ENCODE results near the gene MAGI1.

Gene MAGI1

DNA sequence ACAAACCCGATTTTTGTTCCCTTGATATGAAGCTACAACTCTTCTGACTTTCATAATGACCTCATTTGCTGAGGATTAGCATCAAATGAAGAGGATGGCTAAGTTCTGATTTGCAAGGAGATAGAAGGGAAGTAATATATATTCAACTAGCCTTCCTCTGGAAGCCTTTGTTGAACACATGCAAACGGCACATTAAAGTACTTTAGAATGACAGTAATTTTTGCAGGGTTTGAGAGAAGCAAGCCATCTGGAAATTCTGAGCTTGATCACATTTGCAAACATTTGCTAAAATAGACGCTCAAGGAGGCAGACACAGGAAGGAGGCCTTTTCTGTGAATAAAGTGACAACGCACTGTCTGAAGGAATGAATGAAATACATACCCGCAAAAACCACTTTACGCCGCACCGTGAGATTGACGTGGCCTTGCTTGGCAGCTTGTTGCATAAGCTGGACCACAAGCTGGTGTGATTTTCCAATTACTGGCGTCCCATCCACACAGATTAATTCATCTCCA is 657.2 kb downstream of the MAGI1 start:
- DNase-seq: no peak

DNA sequence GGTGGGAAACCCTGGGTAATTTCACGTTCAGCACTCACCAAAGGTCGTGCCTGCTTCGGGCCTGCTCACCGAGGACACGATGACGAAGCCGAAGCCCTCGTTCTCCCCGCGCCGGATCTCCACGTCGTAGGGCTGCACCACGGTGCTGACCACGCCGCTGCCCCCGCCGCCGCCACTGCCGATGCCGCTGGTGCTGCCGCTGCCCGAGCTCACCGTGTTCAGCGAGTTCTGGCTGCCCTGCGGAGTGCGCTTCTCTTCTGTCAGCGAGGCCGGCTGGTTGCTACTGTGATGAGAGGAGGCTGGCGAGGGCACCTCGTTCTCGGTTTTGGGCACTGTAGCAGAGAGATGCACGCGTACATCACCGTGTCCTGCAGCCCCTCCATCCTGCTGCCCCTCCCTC is 659.5 kb downstream of the MAGI1 start:
- no peak for DNase-seq

DNA sequence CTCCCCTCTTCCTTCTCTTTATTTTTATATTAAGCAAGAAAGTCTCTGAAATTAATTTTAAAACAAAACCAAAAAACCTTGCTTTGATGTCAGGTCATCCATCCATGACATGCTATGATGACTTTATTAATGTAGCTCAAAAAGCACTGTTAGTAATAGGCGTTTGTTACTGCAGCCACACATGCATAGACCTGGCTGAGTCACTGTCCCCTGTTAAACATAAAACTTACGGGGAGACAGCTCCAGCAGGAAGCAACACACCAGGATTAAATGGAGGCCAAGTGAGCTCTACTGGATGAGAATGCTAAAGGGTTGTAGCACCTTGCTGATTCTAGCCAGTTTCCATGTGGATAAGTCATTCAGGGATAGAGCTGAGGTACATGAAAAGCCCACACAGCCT is 661.1 kb downstream of the MAGI1 start:
- DNase-seq: no peak

DNA sequence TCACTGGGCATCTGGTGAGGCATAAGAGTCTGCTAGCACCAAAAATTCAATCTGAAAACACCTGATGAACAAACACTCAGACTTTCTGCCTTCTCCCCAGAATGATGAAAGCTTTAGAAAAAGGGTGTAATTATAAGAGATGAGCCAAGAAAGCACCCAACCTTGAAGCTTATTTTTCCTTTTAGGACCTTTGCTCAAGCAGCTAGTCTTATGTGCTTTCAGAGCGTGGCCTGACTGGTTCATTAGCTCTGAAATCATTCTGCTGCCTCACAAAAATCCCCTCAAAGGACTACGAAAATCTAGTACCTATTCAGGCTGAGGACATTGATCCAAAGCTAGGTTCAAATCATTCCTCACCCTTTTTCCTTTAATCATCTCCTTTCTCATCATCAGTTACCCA is 662.3 kb downstream of the MAGI1 start:
- DNase-seq: no peak

DNA sequence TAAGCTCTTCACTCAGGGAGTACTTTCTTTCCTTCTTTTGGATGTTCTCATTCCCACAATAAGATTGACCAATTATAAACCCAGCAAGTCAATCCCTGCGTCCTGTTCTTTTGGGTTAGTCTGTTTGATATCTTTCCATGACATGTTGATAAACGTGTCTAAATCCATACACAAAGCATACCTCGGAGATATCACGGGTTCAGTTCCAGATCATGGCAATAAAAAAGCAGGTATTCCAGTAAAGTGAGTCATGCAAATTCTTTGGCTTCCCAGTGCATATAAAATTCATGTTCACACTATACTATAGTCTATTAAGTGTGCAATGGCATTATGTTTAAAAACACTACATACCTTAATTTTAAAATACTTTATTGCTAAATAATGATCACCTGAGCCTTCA is 667.7 kb downstream of the MAGI1 start:
- no peak for DNase-seq

DNA sequence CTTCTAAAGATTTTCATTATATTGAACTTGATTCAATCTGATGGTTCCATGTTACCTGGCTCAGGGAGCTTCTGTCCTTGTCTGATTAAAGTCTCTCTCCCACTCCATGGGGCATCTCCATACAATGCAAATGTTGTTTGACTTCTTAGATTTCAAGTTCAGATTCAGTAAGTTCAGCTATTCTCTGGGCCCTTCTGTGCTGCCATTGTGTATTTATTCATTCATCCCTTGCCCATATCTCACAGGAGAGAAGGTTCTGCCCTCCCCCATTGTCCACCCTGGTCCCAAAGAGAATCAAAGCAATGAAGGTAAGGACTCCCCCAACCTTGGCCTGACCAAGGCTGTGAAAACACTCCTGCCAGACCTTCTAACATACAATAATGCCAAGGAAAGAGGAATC is 669.9 kb downstream of the MAGI1 start:
- DNase-seq: no peak

DNA sequence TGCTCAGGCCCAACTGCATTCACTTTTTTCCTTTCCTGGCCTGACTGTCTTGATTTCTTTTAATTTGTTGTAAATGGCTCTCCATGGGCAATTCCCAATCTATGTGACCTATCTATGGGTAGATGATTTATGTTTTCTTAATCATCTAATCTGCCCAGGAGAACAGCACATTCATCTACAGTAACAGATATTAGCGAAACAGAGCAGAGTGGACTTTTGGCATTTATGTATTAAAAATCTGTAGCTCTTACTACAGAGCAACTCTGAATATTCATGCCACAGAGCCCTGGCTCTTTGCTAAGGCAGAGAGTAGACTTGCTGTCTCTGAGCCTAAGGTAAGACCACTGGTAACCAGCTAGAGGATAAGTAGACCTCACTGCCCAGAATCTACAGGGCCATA is 676.0 kb downstream of the MAGI1 start:
- no peak for DNase-seq

DNA sequence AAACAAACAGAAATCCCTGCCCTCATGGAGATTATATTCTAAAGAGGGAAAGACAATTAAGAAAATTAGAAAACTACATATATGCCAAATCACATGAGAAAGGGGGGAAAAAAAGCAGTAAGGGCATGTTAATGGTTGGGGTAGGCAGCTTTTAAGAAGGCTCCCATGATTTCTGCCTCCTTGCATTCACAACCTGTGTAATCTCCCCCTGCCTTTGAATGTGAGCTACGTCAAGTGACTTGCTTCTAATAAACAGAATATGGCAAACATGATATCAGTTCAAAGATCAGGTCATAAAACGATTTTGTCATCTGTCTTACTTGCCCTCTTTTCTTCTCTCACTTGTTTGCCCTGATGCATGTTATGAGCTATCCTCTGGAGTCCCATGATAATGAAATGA is 677.3 kb downstream of the MAGI1 start:
- DNase-seq: no peak

DNA sequence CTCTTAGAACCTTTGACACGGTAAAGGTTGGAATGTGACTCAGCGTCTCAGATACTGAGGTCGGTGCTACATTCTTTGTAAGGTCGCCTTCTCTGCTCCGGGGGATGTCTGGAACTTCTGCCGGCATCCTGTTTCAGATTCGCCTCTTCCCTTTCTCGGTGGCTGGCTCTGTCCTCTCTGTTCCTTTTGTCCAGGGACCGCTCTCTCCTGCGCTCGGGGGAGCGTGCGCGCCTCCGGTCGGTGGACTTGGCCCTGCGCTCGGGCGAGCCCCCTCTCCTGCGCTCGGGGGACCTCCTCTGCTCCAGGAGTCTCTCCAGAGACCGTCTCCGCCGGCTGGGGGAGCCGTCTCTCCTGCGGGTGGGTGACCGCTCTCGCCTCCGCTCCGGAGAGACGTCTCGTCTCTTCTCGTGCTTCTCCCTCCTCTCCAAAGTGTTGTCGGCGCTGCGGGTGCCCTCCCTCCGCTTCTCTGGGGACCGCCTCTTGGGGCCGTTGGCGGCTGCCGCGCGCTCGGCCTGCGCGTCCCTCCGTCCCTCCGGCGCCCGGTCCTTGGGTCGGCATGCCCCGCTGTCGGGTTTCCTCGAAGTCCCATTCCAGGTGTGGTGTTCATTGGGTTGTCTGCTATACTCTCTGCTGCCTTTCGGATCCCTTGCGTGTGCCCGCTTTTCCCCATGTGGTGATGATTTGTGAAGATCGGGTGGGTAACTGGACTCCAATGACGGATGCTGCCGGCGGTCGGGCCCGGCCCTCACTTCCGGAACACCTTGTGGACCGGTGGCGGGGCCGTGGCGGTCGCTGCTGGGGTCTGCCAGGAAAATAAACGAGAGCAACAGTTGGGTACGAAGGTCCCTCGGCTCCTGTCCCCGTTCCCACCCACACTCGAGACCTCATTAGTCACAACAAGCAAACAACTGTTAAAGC is 682.1 kb downstream of the MAGI1 start:
- DNase-seq: no peak

DNA sequence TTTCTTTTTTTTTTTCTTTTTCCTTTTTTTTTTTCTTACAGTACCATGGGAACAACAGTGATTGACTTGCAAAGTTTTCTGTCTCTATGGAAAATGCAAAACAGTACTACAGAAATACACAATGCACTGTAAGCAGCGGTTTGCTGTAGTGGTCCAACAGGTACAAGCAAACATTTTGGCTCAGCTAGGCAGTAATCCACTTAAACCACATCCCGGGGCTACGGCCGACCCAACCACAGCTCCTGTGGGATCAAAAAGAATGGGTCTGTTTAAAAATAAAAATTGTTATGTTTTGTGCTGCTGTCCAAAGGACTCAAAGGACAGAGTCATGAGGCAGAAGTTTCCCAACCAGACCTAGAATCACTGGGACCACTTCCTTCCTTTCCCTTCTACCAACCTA is 683.8 kb downstream of the MAGI1 start:
- no peak for DNase-seq

DNA sequence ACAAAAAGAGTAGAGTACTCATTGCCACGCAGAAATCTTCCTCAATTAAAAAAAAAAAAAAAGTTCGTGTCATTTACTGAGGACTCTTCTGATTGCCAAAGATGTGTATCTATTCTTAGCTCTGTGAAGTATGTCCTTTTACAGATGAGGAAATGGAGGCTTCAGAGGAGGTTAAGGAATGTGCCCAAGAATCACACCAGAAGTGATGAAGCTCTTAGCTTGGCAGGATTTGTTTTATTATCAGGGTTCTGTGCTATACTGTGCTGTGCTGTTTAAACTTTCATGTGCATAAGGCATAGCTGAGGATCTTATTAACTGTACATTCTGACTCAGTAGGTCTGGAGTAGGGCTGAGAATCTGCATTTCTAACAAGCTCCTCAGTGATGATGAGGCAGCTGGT is 685.8 kb downstream of the MAGI1 start:
- DNase-seq: no peak

DNA sequence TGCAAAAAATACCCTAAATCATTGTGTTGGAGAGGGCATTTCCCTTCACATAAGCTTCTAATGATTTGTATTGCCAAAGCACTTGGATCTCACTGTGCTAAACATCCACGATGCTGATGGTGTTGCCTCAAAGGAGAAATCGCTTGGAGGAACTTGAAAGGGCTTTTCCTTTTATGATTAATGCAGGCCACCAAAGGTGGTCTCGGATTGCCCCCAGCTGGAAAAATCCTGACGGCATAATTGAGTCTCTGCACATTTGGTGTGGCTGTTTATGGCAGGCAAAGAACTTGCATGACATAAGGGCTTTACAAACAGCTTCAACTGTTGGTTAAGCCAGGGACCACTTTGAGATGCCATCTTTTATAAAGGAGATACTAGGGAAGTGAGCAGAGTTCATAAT is 687.0 kb downstream of the MAGI1 start:
- DNase-seq: no peak

DNA sequence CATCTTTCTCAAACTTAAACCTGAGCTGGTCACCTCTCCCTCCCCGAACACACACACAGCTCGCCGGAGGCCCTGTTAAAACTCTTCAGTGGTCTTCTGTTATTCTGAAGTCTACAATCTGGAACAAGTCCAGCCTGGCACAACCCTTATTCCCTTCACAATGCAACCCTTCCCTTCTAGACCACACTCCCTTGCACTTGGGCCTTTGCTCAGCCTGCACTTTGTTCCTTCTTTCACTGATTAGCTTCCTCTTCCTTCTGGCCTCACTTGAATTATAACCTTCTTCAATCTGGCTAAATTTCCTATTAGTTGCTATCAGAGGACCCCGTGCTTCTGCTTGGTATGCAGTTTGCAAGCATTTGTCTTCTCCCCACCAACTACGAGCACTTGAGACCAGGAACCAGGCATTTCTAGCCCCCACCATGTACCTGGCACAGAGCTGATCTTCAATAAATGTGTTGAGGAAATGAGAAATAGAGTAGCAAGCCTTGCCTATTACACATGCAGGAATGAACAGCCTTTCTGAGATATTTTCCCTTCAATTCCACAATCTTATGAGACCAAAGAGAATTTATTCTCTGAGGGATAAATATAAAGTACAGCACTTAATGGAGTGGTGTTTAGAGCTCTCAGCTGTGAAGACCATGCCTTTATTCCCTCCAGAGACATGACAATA is 687.8 kb downstream of the MAGI1 start:
- no peak for DNase-seq

DNA sequence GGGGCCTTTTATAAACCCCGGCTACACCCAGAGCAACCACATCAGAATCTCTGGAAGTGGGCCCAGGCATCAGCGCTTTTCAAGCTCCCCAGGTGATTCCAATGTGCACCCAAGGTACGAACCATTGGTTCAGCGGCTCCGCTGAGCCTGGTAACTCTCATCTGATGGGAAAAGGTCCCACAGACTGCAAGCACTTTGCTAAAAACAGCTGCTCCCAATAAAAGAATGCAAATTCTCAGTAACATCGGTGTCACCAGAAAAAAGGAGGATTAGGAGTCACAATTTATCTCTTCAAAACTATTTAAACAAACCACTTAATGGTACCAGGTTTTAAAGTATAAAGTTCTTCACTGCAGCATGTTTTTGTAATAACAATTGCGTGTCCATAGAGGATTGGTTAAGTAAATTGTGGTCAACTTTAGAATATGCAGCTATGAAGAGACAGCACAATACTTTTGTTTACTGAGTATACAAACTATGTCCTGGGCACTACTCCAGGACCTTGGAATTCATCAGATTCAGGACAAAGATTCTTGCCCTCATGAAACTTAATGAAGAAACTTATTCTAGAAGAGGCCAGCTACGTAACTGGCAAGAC is 690.2 kb downstream of the MAGI1 start:
- DNase-seq: no peak

DNA sequence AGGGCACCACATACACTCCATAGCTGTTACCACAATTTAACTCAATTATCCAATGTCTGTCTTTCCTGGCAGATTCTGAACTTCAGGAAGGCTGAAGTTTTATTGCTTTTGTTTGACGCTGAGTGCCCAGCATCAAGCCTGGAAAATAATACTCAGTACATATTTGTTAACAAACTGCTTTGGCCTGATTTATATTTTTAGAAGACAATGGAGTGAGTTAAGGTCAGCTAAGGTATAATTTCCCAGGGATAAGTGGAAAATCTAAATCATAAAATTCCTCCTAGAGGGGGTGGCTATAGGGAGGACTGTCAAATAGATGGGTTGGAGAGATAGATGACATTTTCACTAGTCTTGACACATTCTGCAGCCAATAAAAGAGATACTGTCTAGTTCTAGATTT is 691.6 kb downstream of the MAGI1 start:
- DNase-seq: no peak

DNA sequence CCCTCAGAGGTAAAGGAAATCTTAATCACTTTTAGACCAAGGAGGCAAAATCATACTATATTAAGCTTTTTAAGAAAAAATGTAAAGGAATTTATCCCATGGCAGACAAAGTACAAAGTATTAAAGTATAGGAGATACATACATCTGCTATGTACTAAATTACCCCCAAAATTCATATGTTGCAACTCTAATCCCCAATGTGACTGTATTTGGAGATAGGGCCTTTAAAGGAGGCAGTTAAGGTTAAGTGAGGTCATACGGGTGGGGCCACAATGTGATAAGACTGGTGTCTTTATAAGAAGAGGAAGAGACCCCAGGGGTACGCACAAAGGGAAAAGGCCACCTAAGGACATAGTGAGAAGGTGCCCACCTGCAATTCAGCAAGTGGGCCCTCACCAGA is 693.9 kb downstream of the MAGI1 start:
- DNase-seq: no peak

DNA sequence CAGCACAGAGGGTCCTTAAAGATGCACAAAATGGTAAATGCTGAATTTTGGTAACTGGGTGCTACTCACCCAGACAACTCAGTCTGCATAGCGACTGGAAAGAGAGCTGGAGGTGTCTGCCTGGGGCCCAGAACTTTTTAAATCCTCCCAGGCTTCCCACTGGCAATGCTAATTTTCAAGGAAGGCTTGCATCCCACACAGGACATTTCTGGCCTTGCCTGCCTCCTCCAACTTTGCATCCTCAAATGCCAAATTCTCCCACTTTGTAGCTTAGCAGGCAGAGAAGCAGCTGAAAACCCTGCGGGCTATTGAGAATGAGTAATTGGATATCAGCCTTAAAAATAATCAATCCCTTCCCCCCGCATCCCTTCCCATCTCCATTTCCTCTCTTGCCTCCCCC is 694.3 kb downstream of the MAGI1 start:
- no peak for DNase-seq

DNA sequence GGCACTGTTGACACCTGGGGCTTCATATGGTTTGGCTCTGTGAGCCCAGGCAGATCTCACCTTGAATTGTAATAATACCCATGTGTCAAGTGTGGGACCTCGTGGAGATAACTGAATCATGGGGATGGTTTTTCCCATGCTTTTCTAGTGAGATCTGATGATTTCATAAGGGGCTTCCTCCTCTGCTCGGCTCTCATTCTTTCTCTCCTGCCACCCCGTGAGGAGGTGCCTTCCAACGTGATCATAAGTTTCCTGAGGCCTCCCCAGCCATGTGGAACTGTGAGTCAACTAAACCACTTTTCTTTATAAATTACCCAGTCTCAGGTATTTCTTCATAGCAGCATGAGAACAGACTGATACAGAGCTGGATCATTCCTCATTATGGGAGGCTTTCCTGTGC is 695.0 kb downstream of the MAGI1 start:
- DNase-seq: no peak

DNA sequence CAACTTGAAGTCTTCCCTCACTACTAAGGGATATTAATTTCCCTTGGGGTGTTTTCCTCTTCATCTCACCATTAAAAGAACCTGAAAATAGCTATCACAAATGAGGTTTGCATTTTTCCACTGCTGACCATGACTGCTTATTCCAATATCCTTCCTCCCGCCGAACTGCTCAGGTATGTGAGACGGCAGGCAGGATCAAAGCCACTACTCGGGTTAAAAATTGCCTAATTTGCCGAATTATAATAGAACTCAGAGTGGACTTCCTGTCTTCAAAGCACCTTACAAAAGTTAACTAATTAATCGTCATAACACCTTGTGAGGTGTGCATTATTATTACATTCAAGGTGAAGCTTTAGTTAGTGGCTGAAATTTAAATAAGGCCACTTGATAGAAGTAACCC is 695.7 kb downstream of the MAGI1 start:
- DNase-seq: no peak

DNA sequence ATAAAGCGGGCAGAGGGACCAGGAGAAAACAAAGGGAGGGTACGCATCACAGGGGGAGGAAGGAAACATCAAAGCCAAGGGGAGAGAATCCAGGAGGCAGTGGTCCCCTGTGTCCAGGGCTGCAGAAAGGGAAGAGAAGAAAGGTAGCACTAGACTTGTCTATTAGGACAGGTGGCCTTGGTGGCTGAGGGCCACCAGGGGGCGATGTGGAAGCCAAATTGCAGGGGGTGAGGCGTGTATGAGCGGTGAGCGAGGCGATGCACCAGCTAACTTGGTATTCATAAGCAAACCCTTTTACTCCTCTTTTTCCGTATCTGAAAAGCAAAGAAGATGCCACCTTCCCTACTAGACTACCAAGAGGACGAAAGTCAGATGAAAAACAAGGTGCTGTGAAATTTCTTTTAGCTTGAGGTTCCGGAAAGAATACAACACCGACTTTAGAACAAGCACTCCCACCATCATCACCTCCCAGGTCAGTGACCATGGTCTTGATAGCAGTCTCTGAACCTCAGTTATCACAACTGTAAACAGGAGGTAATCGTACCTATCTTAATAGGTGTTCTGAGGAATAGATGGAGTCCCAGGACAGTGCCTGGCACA is 696.5 kb downstream of the MAGI1 start:
- DNase-seq: no peak

DNA sequence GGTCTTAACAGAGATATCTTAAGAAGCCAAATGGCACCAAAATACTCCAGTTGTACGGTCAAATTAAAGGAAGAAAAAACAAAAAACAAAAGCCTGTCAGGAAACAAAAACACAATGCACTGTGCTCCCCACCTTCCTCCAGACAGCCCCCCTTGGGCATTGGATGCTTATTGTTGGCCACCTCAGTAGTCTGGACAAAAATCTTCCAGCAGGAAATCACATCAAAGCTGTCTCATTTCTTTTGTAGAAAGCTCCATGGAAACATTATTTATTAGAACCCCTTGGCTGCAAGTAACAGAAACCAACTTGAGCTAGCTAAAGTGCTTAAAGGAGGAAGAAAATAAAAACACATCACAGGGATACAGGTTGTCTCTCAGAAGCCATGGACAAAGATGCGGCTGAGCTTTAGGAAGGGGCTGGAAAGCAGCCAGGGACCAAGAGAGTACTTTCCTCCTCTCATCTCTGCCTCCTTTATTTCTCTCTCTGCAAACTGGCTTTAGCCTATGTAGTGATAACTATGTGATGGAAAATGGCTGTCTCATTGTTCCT is 699.5 kb downstream of the MAGI1 start:
- DNase-seq: no peak

DNA sequence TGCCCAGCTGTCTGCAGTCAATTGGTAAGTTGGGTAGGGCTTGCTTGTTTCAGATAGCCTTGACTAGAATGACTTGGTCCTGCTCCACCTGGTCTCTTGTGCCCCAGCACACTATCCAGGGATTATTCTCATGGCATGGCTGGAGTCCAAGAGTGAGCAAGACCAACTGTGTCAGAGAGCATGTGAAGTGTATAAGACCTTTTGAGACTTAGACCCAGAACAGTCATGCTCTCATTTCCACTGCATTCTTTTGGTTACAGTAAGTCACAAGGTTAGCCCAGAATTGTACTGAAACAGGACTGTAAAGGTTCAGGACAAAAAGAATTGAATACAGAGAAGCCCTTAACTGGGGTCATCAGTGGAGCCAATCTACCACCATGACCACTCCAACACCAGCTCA is 700.1 kb downstream of the MAGI1 start:
- no peak for DNase-seq

DNA sequence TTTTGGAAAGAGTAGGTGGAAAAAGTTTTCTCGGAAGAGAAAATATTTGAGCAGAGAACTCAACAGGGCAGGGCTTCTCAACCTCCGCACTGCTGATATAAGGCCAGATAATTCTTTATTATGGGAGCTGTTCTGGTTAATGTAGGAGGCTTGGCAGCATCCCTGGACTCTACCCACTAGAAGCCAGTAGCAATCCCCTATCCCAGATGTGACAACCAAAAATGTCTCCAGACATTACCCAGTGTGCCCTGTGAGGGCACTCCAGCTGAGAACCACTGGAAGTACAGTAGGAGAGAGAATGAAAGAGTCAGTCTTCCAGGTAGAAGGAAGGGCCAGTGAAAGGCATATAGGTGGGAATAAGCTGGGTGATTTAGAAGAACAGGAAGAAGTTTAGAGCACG is 703.1 kb downstream of the MAGI1 start:
- DNase-seq: no peak
